GM23248 (cell line): ENCODE results near the gene GCNT2.

Experiments
- EZH2 ChIP-seq: fragments of 200-600 bp; sonication (generic); IDR thresholded peaks from 2 replicates; pipeline ENCODE4 v1.6.1; 2018; ENCODE audit warnings: antibody characterized with exemption, mild to moderate bottlenecking; ENCODE audit not compliant: insufficient read depth, poor library complexity, severe bottlenecking
- EZH2phosphoT487 ChIP-seq: fragments of 200-600 bp; sonication (generic); IDR thresholded peaks from 2 replicates; pipeline ENCODE4 v1.6.1; 2018; ENCODE audit warnings: antibody characterized with exemption, moderate library complexity, mild to moderate bottlenecking, low read depth; ENCODE audit not compliant: insufficient read depth

DNA sequence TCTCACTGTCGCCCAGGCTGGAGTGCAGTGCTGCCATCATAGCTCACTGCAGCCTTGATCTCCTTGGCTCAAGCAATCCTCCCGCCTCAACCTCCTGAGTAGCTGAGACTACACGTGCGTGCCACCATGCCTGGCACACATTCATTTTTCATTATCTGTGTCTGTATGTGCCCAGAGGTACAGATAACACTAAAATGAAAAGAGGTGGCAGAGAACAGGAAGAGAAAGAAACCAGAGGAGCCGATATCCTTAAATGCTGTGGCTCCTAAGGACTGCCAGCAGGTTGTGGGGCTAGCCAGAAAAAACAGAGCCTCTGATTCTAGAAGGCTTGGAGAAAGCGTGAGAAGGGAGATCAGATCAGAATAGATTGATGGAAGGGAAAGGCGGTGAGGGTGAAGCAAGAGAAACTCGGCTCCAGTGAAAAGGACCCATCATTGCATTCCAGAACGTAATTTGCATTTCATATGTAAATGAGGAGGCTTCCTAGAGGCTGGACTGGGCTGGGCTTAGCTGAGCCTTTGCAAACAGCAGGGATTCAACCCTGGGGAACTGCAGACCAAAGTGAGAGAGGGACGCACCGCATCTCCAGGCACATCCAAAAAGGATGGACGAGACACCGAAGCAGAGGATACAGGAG lies 64.2 kb downstream of the GCNT2 start:
- TF ChIP-seq EZH2 (no peak), EZH2phosphoT487 (no peak)
